ENCODE data around the gene MPEG1.
A peak's percentile ranks its signal among the peaks of the same experiment; 100 is the strongest.

The MPEG1 gene, protein sequence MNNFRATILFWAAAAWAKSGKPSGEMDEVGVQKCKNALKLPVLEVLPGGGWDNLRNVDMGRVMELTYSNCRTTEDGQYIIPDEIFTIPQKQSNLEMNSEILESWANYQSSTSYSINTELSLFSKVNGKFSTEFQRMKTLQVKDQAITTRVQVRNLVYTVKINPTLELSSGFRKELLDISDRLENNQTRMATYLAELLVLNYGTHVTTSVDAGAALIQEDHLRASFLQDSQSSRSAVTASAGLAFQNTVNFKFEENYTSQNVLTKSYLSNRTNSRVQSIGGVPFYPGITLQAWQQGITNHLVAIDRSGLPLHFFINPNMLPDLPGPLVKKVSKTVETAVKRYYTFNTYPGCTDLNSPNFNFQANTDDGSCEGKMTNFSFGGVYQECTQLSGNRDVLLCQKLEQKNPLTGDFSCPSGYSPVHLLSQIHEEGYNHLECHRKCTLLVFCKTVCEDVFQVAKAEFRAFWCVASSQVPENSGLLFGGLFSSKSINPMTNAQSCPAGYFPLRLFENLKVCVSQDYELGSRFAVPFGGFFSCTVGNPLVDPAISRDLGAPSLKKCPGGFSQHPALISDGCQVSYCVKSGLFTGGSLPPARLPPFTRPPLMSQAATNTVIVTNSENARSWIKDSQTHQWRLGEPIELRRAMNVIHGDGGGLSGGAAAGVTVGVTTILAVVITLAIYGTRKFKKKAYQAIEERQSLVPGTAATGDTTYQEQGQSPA

DNA sequence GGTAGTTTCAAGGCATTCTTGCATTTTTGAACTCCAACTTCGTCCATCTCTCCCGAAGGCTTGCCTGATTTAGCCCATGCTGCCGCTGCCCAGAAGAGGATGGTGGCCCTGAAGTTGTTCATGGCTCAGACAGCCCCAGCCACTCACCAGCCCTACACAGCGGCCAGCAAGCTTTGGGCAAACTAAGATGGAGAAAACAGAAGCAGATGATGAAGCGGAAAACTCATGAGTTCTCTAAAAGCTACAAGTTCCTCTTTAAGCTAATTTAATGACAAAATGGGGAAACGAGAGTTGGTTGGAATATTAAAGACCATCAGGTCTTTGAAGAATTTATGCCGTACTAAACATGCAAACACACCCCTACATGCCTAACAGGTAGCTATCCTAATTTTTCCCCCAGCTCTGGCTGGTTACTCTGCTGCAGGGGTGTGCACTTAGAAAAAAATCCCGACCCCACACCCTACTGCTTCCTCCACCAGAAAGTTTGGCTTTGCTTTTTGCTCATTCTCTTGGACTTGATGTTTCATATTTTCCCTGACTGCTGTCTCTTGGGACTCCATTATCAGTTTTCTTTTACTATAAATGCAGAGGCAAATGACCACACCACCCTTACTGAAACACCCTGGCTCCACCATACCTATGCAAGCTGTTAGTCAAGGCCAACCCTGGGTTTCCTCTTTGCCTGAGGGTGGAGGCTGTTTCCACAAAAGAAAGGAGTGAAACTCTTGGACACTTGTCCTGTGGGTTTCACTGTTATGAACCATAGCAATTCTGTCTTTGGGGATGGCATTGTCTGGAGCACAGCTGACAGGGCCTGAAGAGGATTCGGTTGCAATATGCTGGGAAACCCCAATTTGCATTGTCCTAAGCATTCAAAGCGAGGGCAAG is at the start of gene MPEG1:
Gene MPEG1, minus strand, starts transcription at position 184 of the 888 bp plus-strand sequence. Its CDS starts 62 bp downstream, at position 122.
- DNase-seq = no peak

DNA sequence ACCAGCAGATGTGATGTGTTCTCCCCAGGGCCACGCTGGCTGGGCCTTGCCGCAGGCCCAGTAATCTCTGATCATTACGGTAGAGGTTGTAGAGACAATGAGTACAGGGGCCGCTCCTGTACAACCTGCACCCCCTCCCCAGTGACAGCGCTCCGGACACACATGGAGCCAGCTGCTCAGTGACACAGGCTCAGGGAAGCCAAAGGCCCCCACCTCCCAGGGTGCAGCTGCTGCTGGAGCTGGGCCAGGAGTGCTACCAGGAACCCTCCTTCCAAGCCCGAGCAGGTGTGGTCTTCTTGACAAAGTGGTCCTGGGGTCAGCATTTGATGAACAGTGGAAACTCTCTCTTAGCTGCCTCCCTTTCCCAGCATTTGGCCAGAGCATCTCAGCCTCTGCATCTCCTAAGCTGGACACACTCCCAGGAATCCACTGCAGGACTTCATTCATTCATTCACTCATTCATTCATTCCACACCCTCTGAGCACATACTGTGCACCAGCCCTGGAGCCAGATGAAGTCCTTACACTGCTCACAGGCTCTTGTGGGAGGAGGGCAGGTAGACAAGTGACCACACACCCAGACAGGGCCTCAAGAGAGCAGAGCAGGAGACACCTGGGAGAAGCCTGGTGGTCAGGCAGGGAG is 49.6 kb upstream of the MPEG1 start:
- DNase-seq = no peak

DNA sequence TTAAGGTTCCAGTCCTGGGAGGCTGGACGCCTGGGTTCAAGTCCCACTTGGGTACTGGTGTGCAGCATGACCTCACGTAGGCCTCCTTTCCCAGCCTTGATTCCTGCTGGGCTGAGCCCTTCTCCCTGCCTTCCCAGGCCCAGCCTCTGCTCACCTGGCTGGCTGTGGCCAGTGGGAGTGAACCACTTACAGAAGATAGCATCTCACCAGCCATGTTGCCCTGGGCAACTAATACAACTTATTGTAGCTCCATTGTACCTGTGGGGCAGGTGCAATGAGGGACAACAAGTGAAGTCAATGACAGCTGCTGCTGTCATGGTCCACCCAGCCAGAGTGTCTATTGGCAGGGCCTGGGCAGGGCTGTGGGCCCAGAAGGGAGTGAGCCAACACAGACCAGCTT is 48.4 kb upstream of the MPEG1 start:
- no peak for DNase-seq

DNA sequence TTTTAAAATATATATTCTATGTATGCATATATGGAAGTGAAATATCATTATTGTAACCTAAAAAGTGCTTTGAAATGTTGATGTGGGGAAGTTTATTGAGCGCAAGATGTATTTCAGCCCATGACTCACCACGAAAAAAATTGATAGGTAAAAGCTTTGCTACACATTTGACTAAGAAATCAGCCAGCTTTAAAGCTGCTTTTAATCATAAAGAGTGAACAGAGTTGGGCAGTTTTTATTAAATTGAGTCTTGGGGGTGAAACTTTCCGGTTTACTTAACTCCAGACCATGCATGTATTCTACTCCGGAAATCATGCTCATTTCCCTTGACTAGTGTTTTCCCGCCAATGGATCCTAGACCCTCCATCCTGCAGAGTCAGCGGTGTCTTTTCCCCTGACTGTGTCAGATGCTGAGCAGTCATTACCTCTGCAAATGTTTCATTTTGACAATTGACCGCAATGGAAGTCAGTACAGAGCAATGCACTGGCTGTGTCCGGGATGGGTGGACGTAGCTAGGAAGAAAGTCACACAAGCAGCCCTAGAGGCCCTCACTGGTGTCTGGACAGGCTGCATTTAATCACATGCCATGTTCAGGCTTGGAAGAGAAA is 47.2 kb upstream of the MPEG1 start:
- no peak for DNase-seq

DNA sequence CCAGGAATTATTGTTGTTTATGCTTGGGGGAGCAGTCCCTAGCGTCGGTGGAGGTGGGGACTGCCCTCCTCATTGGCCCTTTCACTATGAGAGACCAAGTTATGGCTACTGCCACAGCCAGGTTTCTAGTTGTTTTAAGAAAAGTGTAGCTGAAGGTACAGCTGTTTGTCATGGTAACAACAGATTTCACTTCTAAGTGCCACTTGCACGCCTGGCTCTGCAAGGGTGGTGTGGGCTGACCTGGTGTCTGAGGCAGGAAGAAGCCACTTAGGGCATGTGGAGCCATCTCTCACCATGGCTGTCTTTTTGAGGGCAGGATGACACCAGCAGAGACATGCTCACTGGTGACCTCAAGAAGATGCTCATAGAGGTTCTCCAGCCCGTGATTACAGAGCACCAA is 46.3 kb upstream of the MPEG1 start:
- no peak for DNase-seq

DNA sequence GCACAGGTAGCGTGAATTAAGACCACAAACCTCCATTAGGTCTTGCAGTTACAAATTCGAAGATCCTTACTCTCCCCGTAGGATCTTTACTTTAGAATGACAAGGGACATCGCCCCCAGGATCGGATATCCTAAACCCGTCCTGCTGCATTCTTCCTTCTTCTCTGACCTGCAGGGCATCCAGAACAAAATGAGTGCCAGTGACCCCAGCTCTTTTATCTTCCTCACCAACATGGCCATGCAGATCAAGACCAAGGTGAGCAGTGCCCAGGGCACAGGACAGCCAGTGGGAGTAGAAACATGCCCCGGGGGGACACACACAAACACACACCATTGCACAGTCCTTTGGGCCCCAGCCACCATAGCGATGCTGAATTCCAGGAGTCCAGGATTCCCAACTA is 42.6 kb upstream of the MPEG1 start:
- DNase-seq = no peak

DNA sequence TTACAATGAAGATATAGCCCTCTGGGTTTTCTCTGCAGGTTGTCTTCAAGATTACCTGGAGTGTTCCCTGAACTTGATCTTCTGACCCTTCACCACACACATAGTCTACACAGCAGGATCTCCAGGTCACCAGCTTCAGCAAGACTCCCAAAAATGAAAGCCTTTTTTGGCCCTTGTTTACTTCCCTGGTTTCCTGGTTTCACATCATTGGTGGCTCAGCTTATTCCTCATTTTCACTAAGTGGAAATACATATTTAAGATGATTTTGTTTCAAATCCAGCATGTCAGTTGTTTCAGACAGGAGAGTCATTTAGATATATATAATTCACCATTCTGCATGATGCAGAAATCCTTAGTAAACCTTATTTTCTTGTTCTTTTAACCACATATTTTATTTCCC is 41.6 kb upstream of the MPEG1 start:
- DNase-seq = no peak

DNA sequence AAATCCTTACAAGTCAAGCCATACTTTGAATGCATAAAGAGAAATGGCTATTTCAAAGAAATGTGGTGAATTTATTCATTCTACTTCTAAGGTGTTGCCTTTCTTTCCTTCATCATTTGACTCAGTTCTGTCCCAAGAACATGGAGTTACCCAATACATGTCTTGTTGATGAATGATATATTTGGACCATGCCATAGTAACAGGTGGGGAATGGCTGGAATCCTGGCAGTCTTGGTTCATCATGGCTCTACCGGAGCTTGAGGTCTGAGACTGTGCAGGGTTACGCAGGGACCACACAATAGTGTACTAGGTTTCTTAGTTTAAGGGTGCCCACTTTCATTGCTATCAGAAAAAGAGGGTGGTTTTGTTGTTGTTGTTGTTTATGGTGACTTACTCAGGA is 40.3 kb upstream of the MPEG1 start:
- DNase-seq = no peak

DNA sequence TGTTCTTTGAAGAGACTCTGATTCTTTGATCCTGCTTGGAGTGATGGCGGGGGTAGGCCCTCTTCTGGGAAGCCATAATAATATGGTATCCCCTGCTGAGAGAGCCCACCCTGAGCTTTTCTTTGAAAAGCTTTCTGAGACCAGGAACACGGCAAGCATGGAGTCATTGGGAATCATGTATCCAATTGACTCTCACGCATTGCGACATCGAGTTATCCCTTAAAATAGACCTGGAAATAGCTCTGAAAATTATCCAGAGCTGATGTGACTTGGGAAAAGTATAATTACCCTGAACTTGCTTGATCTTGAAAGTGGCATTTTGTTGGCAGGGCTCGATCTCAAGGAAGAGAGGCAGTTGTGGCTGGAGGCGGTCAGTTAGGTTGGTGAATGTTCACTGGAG is 36.8 kb upstream of the MPEG1 start:
- no peak for DNase-seq

DNA sequence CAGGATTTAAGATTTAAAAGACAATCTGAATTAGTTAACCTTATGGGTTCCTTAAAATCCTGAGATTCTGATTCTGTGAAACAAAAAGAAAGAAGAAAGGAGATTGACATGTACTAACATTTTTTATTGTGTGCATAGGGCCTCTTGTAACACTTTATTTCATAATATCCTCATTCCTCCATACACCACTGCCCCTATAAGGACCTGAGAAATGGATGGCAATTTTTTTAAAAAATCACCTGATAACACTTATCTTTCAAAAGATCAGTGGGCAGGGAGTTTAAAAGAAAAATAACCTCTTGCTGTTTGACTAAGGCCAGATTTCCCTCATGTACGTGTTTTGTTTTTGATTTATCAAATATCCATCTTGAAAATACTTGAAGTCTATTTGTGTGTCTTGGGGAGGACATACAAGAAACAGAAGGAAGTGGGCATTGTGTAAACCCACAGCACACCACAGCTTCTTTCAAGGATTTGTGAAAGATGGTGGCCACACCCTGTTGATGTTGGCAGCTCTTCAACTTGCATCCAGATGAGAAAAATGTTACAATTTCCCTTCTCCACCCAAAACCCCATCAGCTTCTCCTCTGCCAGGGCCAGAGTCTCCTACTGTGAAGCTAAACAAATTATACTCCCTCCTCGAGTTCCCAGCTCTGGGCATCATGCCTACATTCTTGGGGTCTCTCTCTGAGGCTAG is 35.0 kb upstream of the MPEG1 start:
- peak; percentile 8 for DNase-seq

DNA sequence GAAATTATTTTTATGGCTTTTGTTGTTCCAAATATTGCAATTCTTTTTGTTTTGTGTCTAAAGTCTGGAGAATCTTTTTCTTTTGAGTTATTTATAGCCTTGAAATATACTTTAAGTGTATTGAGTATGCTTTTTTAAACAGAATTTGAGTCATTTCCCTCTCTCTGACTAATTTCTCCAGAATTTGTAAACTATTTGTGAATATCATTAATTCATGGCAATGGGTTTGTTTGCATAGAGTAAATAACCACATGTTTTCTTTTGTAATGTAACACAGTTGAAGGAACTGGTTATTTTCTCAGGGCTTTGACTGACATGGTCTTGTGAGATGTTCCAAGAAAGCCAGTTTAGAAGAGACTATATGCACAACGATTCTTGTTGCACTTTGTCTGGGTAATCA is 30.9 kb upstream of the MPEG1 start:
- DNase-seq = no peak

DNA sequence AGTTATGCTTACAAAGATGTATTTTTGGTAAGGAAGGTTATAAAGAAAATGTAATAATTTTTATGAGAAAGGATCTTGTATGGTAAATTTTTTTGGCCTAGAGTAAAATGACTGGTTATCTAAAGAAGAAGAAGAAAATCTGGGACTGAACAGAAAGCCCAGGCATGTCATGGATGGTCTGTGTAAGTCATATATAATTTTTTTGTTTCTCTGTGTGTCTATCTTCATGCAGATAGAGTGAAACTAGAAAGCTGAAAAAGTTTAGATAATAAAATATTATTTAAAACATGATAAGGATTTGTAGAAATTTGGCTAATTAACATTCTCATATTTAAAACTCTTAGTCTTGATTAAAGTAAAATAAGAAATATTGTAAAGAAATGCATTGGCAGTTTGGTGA is 27.6 kb upstream of the MPEG1 start:
- DNase-seq = no peak

DNA sequence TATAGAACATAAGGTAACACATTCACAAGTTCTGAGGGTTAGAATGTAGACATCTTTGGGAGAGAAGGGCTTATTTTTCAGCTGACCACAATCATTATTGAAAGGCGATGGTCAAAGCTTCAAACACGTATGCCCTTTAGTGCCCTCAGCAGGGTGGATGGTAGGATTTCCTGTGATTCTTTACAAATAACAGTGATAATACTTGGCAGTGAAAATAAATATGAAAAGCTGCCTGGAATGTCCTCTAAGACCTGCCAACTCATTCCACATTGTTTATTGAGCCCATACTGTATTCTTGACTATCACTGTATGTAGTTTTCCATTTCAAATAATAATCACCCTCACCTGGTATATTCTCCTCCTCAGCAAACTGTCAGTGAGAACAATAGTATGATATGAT is 13.7 kb upstream of the MPEG1 start:
- DNase-seq = no peak

DNA sequence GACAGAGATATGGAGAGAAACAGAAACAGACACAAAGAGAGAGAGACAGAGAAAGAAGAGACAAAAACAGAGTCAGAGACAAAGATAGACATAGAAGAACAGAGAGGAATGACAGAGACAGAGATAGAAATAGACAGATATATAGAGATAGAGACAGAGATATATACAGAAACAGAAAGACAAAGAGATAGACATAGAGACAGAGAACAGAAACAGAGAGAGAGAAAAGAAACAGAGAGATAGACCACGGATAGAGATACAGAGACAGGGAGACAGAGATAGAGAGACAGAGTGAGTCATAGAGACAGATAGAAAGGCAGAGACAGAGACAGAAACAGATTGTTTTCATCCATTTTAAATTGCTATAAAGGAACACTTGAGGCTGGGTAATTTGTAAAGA is 12.3 kb upstream of the MPEG1 start:
- no peak for DNase-seq

DNA sequence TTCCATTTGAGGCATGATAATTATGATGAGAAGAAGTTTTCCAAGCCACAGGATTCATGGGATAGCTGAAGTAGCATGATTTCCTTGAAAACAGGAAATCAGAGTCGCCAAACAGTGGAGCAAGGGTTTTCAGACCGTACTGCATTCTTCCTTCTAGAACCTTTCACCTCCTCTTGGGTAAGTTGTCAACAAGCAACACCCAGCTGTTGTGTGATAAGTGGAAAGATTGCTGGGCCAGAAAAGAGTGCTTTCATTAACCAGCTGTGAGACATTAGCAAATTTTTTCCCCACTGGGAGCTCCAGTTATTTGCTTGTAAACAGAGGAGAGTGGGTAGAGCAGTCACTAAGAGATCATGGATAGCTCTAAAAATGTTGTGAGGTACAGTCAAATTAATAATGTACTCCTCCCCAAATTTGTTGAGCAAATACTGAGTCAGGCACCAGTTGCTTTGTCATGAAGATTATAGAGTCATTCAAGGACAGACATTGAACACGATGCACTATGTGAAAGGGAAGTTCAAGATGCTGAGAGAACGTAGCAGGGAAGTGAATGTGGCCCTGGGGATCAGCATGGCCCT is 11.7 kb upstream of the MPEG1 start:
- no peak for DNase-seq

DNA sequence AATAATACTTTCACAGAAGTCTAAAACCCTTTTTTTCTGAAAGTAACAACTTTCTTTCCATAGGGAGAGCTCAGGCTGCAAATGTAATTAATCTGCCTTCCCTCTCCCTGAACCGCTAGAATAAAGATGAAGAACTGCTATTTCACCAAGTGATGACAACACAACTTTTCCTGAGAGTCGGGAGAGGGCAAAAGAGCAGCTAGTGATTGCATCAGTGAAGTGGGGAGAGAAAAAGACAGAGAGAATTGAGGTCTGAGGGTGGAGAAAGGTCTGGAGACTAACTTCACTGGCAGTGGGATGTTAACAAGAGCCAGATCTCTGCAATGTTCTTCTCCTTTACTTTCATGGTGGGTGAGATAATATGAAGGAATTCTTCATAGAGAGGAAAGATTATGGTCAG is 10.9 kb upstream of the MPEG1 start:
- DNase-seq = no peak

DNA sequence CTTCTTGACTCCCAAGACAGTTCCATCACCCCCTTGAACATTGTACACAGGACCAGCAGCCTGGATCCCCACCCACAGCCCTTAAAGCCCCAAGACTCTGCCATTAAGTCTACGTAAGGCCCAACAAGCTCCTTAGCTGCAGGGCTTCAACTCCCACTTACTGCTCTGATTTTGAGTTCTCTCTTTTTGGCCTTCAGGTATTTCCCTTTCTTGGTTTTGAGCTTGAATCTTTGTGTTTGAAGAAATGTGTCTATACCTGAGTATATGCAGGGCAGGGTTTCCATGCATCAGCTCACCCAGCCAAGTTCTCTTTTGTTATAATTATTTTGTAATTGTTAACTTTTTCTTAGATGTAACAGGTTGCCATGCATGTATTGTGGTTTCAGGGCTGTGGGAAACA is 10.4 kb upstream of the MPEG1 start:
- no peak for DNase-seq

DNA sequence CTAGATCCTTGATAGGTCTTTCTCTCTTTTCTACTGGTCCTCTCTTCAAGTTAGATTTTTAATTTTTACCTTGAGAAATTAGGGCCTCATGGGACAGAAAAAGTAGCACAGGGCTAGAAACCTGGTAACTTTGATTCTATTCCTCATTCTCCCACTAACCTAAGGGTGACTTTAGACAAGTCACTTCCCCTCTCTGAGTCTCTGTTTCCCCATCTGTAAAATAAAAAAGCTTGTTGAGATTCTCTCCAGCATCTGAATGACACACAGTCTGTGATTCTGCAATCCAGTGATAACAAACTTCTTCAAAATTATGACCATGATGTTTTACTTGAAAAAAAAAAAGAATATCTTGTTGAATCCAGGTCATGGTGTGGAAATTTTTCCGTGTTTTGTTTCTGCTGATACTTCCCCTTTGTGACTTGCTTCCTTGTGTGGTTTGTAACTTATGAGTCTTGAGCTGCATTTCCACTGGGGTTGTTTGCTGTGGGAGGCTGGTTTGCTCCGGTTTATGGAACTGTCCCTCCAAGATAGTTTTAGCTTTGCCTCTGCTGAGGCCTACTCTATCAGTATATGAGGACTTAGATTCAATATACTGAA is 9.8 kb upstream of the MPEG1 start:
- no peak for DNase-seq

DNA sequence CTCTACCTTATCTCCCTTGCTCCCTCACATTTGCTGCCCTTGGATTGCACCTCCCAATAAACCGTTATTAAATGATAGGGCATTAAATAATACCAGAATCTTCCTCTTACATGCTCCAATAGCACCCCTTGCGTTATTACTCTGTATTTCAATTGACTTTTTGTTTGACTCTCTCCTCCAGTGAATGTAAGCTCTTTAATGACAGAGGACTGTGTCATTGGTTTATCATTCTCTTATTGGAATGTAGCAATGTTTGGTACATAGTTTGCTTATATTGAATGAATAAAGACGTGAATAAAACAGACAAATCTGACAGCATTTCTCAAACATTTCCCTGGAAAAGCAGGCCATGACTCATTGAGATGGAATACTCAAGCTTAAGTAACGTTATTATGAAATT is 8.7 kb upstream of the MPEG1 start:
- DNase-seq = no peak

DNA sequence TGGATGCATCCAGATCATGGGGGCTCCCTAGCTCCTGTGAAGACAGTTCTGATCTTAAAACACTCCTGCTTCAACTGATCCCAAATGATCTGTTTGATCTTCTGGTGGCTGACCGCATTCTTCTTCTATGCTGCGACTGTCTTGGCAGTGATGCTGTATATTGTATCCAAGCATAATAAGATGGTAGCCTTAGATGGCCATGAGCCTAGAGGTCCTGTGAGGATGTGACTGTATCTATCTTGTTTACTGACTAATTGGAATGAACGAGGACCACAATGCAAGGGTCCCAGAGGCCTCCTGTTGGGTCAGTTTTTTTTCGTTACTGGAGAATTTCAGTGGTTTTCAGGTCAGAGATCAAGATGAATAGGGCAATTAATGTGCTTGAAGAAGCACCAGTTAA is 7.1 kb upstream of the MPEG1 start:
- DNase-seq = no peak

DNA sequence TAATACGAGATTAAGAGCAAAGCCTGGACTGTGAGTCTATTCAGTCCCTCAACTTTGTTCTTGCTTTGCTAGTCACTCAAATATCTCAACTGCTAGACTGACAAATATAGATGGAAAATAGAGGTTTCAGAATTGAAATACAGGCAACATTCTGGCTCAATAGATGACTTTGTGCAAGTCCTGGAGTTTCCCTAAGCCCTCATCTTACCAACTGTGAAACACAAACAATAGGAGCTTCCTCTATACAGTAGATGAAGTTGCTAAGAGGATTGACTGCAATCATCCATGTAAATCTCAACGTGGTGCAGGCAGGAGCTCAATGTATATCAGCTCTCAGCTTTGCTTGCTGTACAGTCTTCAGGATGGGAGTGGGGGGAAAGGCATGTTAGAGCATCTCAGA is 6.2 kb upstream of the MPEG1 start:
- DNase-seq = no peak

All from DMS79 treated with DMSO at 0.1 percent for 48 hours (cell line).